Measurements from ENCODE around the gene PXT1. TPM values are rescaled to one million over a fixed set of nuclear protein-coding genes. Genes with fewer than 3 reads are reported as not detected.

PXT1 gene
- total and polyA plus RNA-seq, 9 of the 15 experiments (the other 6 are each of a cell fraction or from before 2014, with no cell fraction given): 0.09 to 0.11 (median 0.10) TPM; not detected in 5

DNA sequence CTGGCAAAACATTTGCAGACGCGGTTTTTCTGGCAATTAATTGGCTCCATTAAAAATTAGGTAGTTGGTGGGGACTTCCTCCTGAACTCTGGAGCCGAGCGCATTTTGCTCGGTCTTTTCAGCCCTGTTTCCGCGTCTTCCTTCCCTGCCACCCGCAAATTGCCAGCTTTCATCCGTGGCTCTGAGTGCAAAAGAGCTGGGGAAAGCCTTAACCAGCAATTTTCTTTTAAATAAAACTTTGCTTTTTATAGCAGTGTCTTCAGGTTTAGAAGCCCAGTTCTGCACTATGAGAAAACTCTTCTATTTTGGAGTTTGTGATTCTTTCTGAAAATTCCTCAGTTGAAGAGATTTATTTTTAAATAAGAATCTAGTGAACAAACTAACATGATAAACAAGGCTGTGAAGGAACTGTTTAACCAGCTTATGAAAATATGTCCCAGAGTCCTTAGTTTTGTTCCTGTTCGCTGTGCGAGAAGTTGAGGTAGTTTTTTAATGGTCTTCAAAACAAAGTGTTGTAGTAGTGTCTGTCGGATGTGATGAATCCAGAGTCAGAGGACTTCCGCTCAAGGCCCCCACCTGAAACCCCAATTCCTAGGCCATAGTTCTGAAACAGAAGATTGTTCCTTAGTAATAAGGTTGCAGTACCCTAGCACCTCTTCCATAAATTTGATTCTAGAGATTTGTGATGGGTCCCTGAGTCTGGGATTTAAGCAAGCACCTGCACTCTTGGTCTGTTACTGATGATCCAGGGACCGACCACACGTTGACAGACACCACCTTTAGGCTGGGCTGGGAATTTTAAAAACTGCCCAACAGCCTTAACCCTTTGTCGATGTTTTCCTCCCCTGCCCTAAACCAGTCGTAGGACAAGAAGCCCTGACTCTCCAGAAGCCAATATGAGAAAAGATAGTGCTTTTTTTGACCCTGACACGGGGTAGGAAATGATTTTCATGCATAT lies 1.1 kb upstream of the PXT1 start (continued):
- TF ChIP-seq, protein P1, sequence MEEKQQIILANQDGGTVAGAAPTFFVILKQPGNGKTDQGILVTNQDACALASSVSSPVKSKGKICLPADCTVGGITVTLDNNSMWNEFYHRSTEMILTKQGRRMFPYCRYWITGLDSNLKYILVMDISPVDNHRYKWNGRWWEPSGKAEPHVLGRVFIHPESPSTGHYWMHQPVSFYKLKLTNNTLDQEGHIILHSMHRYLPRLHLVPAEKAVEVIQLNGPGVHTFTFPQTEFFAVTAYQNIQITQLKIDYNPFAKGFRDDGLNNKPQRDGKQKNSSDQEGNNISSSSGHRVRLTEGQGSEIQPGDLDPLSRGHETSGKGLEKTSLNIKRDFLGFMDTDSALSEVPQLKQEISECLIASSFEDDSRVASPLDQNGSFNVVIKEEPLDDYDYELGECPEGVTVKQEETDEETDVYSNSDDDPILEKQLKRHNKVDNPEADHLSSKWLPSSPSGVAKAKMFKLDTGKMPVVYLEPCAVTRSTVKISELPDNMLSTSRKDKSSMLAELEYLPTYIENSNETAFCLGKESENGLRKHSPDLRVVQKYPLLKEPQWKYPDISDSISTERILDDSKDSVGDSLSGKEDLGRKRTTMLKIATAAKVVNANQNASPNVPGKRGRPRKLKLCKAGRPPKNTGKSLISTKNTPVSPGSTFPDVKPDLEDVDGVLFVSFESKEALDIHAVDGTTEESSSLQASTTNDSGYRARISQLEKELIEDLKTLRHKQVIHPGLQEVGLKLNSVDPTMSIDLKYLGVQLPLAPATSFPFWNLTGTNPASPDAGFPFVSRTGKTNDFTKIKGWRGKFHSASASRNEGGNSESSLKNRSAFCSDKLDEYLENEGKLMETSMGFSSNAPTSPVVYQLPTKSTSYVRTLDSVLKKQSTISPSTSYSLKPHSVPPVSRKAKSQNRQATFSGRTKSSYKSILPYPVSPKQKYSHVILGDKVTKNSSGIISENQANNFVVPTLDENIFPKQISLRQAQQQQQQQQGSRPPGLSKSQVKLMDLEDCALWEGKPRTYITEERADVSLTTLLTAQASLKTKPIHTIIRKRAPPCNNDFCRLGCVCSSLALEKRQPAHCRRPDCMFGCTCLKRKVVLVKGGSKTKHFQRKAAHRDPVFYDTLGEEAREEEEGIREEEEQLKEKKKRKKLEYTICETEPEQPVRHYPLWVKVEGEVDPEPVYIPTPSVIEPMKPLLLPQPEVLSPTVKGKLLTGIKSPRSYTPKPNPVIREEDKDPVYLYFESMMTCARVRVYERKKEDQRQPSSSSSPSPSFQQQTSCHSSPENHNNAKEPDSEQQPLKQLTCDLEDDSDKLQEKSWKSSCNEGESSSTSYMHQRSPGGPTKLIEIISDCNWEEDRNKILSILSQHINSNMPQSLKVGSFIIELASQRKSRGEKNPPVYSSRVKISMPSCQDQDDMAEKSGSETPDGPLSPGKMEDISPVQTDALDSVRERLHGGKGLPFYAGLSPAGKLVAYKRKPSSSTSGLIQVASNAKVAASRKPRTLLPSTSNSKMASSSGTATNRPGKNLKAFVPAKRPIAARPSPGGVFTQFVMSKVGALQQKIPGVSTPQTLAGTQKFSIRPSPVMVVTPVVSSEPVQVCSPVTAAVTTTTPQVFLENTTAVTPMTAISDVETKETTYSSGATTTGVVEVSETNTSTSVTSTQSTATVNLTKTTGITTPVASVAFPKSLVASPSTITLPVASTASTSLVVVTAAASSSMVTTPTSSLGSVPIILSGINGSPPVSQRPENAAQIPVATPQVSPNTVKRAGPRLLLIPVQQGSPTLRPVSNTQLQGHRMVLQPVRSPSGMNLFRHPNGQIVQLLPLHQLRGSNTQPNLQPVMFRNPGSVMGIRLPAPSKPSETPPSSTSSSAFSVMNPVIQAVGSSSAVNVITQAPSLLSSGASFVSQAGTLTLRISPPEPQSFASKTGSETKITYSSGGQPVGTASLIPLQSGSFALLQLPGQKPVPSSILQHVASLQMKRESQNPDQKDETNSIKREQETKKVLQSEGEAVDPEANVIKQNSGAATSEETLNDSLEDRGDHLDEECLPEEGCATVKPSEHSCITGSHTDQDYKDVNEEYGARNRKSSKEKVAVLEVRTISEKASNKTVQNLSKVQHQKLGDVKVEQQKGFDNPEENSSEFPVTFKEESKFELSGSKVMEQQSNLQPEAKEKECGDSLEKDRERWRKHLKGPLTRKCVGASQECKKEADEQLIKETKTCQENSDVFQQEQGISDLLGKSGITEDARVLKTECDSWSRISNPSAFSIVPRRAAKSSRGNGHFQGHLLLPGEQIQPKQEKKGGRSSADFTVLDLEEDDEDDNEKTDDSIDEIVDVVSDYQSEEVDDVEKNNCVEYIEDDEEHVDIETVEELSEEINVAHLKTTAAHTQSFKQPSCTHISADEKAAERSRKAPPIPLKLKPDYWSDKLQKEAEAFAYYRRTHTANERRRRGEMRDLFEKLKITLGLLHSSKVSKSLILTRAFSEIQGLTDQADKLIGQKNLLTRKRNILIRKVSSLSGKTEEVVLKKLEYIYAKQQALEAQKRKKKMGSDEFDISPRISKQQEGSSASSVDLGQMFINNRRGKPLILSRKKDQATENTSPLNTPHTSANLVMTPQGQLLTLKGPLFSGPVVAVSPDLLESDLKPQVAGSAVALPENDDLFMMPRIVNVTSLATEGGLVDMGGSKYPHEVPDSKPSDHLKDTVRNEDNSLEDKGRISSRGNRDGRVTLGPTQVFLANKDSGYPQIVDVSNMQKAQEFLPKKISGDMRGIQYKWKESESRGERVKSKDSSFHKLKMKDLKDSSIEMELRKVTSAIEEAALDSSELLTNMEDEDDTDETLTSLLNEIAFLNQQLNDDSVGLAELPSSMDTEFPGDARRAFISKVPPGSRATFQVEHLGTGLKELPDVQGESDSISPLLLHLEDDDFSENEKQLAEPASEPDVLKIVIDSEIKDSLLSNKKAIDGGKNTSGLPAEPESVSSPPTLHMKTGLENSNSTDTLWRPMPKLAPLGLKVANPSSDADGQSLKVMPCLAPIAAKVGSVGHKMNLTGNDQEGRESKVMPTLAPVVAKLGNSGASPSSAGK (IDR thresholded peaks at IDR 0.05): no peak
- 0 out of 2 replicates have a peak, but pooled peaks have one; percentile 21 for TF ChIP-seq CBFB (CRISPR knock-in tag; IDR thresholded peaks at IDR 0.05)
- TF ChIP-seq ZNF780A (CRISPR knock-in tag; IDR thresholded peaks at IDR 0.05): no peak
- TF ChIP-seq, protein P2, sequence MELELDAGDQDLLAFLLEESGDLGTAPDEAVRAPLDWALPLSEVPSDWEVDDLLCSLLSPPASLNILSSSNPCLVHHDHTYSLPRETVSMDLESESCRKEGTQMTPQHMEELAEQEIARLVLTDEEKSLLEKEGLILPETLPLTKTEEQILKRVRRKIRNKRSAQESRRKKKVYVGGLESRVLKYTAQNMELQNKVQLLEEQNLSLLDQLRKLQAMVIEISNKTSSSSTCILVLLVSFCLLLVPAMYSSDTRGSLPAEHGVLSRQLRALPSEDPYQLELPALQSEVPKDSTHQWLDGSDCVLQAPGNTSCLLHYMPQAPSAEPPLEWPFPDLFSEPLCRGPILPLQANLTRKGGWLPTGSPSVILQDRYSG (tag; conservative IDR thresholded peaks at IDR 0.05; ENCODE audit: low read depth): no peak
- no peak for TF ChIP-seq RBBP5 (IDR thresholded peaks at IDR 0.05; ENCODE audit: borderline replicate concordance, insufficient read depth, low read length, poor library complexity, severe bottlenecking)
- TF ChIP-seq CSDE1 (IDR thresholded peaks at IDR 0.05): peak in 1 of 2 experiments; percentile 24; a peak in 1 of 4 replicates
- no peak for TF ChIP-seq ZNF121 (CRISPR knock-in tag; conservative IDR thresholded peaks at IDR 0.05)
- no peak for TF ChIP-seq ZKSCAN1 (IDR thresholded peaks at IDR 0.05; ENCODE audit: low read depth, low read length)
- TF ChIP-seq ATF7 (IDR thresholded peaks at IDR 0.05): no peak; the same call in 1 of the 2 replicates
- no peak for TF ChIP-seq ZFX (CRISPR knock-in tag; IDR thresholded peaks at IDR 0.05)
- TF ChIP-seq, protein P3, sequence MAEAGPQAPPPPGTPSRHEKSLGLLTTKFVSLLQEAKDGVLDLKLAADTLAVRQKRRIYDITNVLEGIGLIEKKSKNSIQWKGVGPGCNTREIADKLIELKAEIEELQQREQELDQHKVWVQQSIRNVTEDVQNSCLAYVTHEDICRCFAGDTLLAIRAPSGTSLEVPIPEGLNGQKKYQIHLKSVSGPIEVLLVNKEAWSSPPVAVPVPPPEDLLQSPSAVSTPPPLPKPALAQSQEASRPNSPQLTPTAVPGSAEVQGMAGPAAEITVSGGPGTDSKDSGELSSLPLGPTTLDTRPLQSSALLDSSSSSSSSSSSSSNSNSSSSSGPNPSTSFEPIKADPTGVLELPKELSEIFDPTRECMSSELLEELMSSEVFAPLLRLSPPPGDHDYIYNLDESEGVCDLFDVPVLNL (CRISPR knock-in tag; IDR thresholded peaks at IDR 0.05; ENCODE audit: low read depth): no peak
- TF ChIP-seq GABPB1 (CRISPR knock-in tag; IDR thresholded peaks at IDR 0.05): 0 out of 2 replicates have a peak, but pooled peaks have one; percentile 3
- TF ChIP-seq BHLHE40 (IDR thresholded peaks at IDR 0.05; ENCODE audit: low read length): no peak
